GM12875 (cell line): Measurements from ENCODE around the gene SART3.

Source experiments
- H3K4me3 ChIP-seq: one replicate; pipeline ENCODE4 v1.5.1; 2011; ENCODE audit warnings: low read depth, low read length, control low read depth
- TF ChIP-seq, protein P1 (sequence below): IDR thresholded peaks from 2 replicates; pipeline ENCODE4 v1.5.1; 2011; ENCODE audit warnings: low read depth, mild to moderate bottlenecking, control low read depth, inconsistent platforms, low read length, moderate library complexity, borderline replicate concordance; ENCODE audit not compliant: insufficient read depth

Gene SART3

GRCh38 chr12:108517288-108518100 is 43.5 kb downstream of the SART3 start:
- TF ChIP-seq, protein P1, sequence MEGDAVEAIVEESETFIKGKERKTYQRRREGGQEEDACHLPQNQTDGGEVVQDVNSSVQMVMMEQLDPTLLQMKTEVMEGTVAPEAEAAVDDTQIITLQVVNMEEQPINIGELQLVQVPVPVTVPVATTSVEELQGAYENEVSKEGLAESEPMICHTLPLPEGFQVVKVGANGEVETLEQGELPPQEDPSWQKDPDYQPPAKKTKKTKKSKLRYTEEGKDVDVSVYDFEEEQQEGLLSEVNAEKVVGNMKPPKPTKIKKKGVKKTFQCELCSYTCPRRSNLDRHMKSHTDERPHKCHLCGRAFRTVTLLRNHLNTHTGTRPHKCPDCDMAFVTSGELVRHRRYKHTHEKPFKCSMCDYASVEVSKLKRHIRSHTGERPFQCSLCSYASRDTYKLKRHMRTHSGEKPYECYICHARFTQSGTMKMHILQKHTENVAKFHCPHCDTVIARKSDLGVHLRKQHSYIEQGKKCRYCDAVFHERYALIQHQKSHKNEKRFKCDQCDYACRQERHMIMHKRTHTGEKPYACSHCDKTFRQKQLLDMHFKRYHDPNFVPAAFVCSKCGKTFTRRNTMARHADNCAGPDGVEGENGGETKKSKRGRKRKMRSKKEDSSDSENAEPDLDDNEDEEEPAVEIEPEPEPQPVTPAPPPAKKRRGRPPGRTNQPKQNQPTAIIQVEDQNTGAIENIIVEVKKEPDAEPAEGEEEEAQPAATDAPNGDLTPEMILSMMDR = no peak
- H3K4me3 ChIP-seq = no peak overlapping the region

DNA sequence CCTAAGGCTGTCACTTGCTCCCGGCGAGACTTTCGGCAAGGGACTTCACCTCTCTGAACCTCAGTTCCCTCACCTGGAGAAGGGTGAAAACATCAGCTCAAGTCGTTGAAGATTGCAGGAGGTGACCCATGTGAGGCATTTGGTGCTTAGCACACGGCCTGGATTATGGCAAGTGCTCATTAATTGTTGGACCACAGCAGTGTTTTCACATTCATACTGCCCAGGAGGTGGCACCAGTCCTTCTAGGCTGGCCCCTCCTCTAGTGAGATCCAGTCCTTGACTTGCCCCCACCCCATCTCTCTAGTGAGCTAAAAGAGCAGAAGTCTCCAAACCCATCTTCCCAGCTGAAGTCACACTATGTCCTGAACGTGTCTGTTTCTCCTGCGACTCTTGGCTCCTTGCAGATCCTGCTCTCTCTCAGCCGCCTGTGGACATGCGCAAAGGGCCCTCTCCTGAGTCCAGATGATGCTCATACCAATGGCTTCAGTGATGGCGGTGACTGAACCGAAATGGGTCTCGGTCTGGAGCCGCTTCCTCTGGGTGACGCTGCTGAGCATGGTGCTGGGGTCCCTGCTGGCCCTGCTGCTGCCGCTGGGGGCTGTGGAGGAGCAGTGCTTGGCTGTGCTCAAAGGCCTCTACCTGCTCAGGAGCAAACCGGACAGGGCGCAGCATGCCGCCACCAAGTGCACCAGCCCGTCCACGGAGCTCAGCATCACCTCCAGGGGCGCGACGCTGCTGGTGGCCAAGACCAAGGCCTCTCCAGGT is 44.3 kb downstream of the SART3 start:
- no peak overlapping the region for H3K4me3 ChIP-seq
- TF ChIP-seq, protein P1 = no peak

- TF ChIP-seq, protein P1 = no peak
- peak overlapping the region; percentile 75 for H3K4me3 ChIP-seq
Measured at GRCh38 chr12:108515916-108516315, 45.1 kb downstream of the SART3 start.

- peak within 1 kb of the TSS; percentile 75 for H3K4me3 ChIP-seq
- TF ChIP-seq, protein P1 = no peak
Measured at GRCh38 chr12:108514973-108515814, 45.8 kb downstream of the SART3 start, which contains the start of gene FICD. TSS of gene FICD (plus strand) at chr12:108515277. CDS start at chr12:108516973, 1,696 bp downstream.

DNA sequence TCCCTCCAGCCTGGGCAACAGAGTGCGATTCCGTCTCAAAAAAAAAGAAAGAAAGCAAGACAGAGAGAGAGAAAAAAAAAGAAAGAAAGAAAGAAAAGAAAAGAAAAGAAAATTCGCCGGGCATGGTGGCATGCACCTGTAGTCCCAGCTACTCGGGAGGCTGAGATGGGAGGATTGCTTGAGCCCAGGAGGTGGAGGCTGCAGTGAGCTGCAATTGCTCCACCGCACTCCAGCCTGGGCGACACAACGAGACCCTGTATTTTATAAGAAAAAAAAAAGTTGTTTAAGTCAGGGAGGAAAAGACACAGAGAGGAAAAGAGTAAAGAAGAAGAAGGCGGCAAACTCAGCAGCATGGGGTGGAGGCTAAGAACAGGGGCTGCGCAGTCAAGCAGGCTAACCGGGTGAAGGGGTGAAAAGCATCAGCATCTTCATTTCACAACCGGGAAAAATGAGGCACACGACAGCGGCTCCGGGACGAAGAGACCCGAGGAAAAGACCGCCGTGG is 46.5 kb downstream of the SART3 start:
- TF ChIP-seq, protein P1 = no peak

GRCh38 chr12:108511633-108512540 is 49.1 kb downstream of the SART3 start:
- H3K4me3 ChIP-seq = peak overlapping the region; percentile 1

More for the DNA sequence above, 46.5 kb downstream of the SART3 start:
- H3K4me3 ChIP-seq = peak overlapping the region; percentile 75

More at GRCh38 chr12:108511633-108512540, 49.1 kb downstream of the SART3 start:
- TF ChIP-seq, protein P1 = peak; percentile 73
